PC-3 (cell line): ENCODE data around the gene MYL7. TPM values are rescaled to one million over a fixed set of nuclear protein-coding genes. Genes with fewer than 3 reads are reported as not detected.

Experiments
- ATAC-seq: fragments of 200-7000 bp; cut with Tn5 transposase; 2 replicates; pipeline ENCODE4 v1.9.1; 2020; ENCODE audit warnings: mild to moderate bottlenecking, moderate library complexity
- BruUV-seq: library from RNA; stranded (reverse); fragments of 400-500 nt; replicated peaks from 2 replicates; lab custom pipeline; 2021; lab: Mats Ljungman, UMichigan
- CTCF ChIA-PET: fragments of 300-600 bp; sonication (Branson Sonifier 250); formaldehyde crosslinking; loops from one replicate; lab custom pipeline; 2022; ENCODE audit warnings: antibody characterized with exemption; lab: Charles Lee
- POLR2A ChIA-PET: fragments of 300-600 bp; sonication (Branson Sonifier 250); formaldehyde crosslinking; loops from one replicate; lab custom pipeline; 2022; ENCODE audit warnings: antibody characterized with exemption; ENCODE audit not compliant: unreplicated experiment; lab: Charles Lee
- DNase-seq: peaks from one replicate; pipeline ENCODE4 v3.0.0-alpha.2; 2015
- H2AFZ ChIP-seq: fragments of 300-600 bp; sonication (generic); 2 replicates; pipeline ENCODE4 v1.6.0; 2016; ENCODE audit warnings: antibody characterized with exemption, low read length
- H3F3A ChIP-seq: fragments of 300-600 bp; sonication (generic); one replicate; pipeline ENCODE4 v1.6.0; 2017; ENCODE audit warnings: antibody characterized with exemption, low read length, control low read depth, mild to moderate bottlenecking; ENCODE audit not compliant: unreplicated experiment
- H3K27ac ChIP-seq: fragments of 300-600 bp; sonication (generic); 2 replicates; pipeline ENCODE4 v1.5.1; 2016; ENCODE audit warnings: mild to moderate bottlenecking, low read length
- H3K27me3 ChIP-seq: fragments of 300-600 bp; sonication (generic); 2 replicates; pipeline ENCODE4 v1.6.1; 2016; ENCODE audit warnings: low read length, mixed read lengths
- H3K36me3 ChIP-seq: fragments of 300-600 bp; sonication (generic); 2 replicates; pipeline ENCODE4 v1.6.1; 2016; ENCODE audit warnings: low read depth, mixed run types, low read length, mixed read lengths
- H3K4me1 ChIP-seq: fragments of 300-600 bp; sonication (generic); 2 replicates; pipeline ENCODE4 v1.5.1; 2016; ENCODE audit warnings: low read length; ENCODE audit not compliant: insufficient read depth
- H3K4me2 ChIP-seq: fragments of 300-600 bp; sonication (generic); 2 replicates; pipeline ENCODE4 v1.6.0; 2016; ENCODE audit warnings: low read length
- H3K4me3 ChIP-seq: fragments of 300-600 bp; sonication (generic); 2 replicates; pipeline ENCODE4 v1.5.1; 2016; ENCODE audit warnings: mild to moderate bottlenecking, low read length, mixed read lengths
- H3K79me2 ChIP-seq: fragments of 300-600 bp; sonication (generic); 2 replicates; pipeline ENCODE4 v1.6.1; 2017; ENCODE audit warnings: low read length, mixed read lengths
- H3K9ac ChIP-seq: fragments of 300-600 bp; sonication (generic); 2 replicates; pipeline ENCODE4 v1.6.0; 2016; ENCODE audit warnings: mild to moderate bottlenecking, low read length
- H3K9me2 ChIP-seq: fragments of 300-600 bp; sonication (generic); replicated peaks from 2 replicates; pipeline ENCODE4 v1.6.1; 2016; ENCODE audit warnings: mixed run types, low read length, mixed read lengths
- H3K9me3 ChIP-seq: fragments of 300-600 bp; sonication (generic); 2 replicates; pipeline ENCODE4 v1.6.1; 2016; ENCODE audit warnings: low read length, mixed read lengths
- H4K20me1 ChIP-seq: fragments of 300-600 bp; sonication (generic); 2 replicates; pipeline ENCODE4 v1.6.1; 2016; ENCODE audit warnings: low read length, mixed read lengths
- EZH2 ChIP-seq: fragments of 300-600 bp; sonication (generic); IDR thresholded peaks from one replicate; pipeline ENCODE4 v1.6.1; 2017; ENCODE audit warnings: antibody characterized with exemption, mild to moderate bottlenecking, low read length; ENCODE audit not compliant: unreplicated experiment
- EZH2phosphoT487 ChIP-seq: fragments of 300-600 bp; sonication (generic); IDR thresholded peaks from 2 replicates; pipeline ENCODE4 v1.6.1; 2018; ENCODE audit warnings: mild to moderate bottlenecking, antibody characterized with exemption, low read length, borderline replicate concordance
- intact Hi-C: fragments of 100-400 bp; cut with micrococcal nuclease; formaldehyde crosslinking; loops from 2 replicates; pipeline ENCODE4 v1.9.0; 2023
- total RNA-seq: library from RNA; depleted of rRNA; stranded (reverse); fragments of >200 nt; gene quantifications from 2 replicates; pipeline ENCODE4 v1.2.3, GENCODE V29; 2014
- TF ChIP-seq, protein P1 (sequence below): fragments of 300-600 bp; sonication (generic); conservative IDR thresholded peaks from 2 replicates; pipeline ENCODE4 v1.5.1; 2017; ENCODE audit warnings: antibody characterized with exemption, low read depth, mild to moderate bottlenecking, low read length

Gene MYL7
- total RNA-seq, 1 experiment from 2014 or later: not detected

DNA sequence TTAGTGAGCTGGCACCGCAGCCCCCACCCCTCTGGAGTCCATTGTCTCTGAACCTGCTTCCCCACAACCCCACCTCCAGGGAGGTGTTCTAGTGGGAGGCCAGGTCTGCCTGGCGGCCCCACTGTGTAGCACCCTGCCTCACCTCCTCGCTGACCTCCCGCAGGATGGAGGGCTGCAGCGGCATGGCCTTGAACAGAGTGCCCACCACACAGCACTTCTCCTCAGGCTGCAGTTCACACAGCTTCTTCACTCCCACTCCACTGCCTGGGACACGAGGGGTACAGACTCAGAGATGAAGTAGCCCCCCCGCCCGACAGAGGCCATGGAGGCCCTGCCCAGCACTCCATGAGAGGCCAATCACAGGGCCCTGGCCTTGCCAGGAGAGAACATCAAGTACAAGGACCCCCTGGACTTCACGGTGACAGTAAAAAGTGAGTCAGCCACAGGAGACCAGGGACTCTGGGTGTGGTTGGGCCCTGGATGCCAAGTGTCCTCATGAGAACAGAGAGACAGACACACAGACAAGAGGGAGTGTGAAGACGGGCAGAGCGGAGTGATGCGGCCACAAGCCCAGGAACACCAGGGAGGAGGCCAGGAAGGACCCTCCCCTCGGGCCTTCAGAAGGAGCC lies 23.2 kb downstream of the MYL7 start:
- Histone ChIP-seq H3K36me3 (peaks cover 25% of the 10 kb centered on the region), H3K79me2 (peaks cover 36% of the 10 kb centered on the region), H3K4me3 (no peak overlapping the region), H3K9me3 (no peaks in the 10 kb centered on the region), H3K27me3 (no peaks in the 10 kb centered on the region), H4K20me1 (no peaks in the 10 kb centered on the region), H2AFZ (no peak overlapping the region), H3K9me2 (no peaks in the 10 kb centered on the region), H3K4me1 (peaks cover 14% of the 10 kb centered on the region), H3K27ac (no peak overlapping the region), H3K4me2 (no peak overlapping the region), H3K9ac (no peak overlapping the region), H3F3A (no peaks in the 10 kb centered on the region)
- ATAC-seq: no peak
- ChIA-PET CTCF (no interaction called here), POLR2A (no interaction called here)
- TF ChIP-seq EZH2phosphoT487: no peak
- TF ChIP-seq, protein P1, sequence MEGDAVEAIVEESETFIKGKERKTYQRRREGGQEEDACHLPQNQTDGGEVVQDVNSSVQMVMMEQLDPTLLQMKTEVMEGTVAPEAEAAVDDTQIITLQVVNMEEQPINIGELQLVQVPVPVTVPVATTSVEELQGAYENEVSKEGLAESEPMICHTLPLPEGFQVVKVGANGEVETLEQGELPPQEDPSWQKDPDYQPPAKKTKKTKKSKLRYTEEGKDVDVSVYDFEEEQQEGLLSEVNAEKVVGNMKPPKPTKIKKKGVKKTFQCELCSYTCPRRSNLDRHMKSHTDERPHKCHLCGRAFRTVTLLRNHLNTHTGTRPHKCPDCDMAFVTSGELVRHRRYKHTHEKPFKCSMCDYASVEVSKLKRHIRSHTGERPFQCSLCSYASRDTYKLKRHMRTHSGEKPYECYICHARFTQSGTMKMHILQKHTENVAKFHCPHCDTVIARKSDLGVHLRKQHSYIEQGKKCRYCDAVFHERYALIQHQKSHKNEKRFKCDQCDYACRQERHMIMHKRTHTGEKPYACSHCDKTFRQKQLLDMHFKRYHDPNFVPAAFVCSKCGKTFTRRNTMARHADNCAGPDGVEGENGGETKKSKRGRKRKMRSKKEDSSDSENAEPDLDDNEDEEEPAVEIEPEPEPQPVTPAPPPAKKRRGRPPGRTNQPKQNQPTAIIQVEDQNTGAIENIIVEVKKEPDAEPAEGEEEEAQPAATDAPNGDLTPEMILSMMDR: no peak
- no peak for TF ChIP-seq EZH2
- BruUV-seq: no TSS peak
- no peak for DNase-seq
- intact Hi-C loops: no loop called here

GRCh38 chr7:44116789-44117666 lies 24.1 kb downstream of the MYL7 start:
- Histone ChIP-seq H3K4me3 (no peak overlapping the region), H2AFZ (no peak overlapping the region), H3K4me2 (no peak overlapping the region), H3K9ac (no peak overlapping the region), H3K79me2 (peaks cover 27% of the 10 kb centered on the region), H3K36me3 (peaks cover 24% of the 10 kb centered on the region), H4K20me1 (no peaks in the 10 kb centered on the region), H3K4me1 (peaks cover 5% of the 10 kb centered on the region), H3K9me2 (no peaks in the 10 kb centered on the region), H3K9me3 (no peaks in the 10 kb centered on the region), H3K27me3 (no peaks in the 10 kb centered on the region), H3K27ac (no peak overlapping the region), H3F3A (no peaks in the 10 kb centered on the region)
- no peak for ATAC-seq
- no TSS peak for BruUV-seq
- POLR2A ChIA-PET: no interaction called here
- intact Hi-C loops: no loop called here
- TF ChIP-seq, protein P1: no peak
- TF ChIP-seq EZH2 (no peak), EZH2phosphoT487 (no peak)
- DNase-seq: no peak
- CTCF ChIA-PET: no interaction called here
